Measurements from ENCODE around the gene RAB6B.

The RAB6B gene

GRCh38 chr3:133927540-133928066, 31.9 kb upstream of the RAB6B start:
- Histone ChIP-seq H3K4me1 (ENCODE audit: control insufficient read depth, insufficient read depth, low read length) (peaks cover 12% of the 10 kb centered on the region), H3K36me3 (ENCODE audit: control insufficient read depth, insufficient read depth, low read length) (no peaks in the 10 kb centered on the region), H3K4me3 (ENCODE audit: low read length) (no peak overlapping the region), H3K27me3 (ENCODE audit: control insufficient read depth, insufficient read depth, low read length) (peaks cover 17% of the 10 kb centered on the region), H3K9ac (ENCODE audit: low read length) (peak overlapping the region; percentile 59), H3K9me3 (ENCODE audit: control insufficient read depth, low read length) (no peaks in the 10 kb centered on the region)

- Histone ChIP-seq H3K4me3 (ENCODE audit: low read length) (no peak overlapping the region), H3K9me3 (ENCODE audit: control insufficient read depth, low read length) (no peaks in the 10 kb centered on the region), H3K9ac (ENCODE audit: low read length) (peak overlapping the region; percentile 52)
Observed at GRCh38 chr3:133926736-133927539, 31.3 kb upstream of the RAB6B start.

GRCh38 chr3:133925960-133926735, 30.5 kb upstream of the RAB6B start:
- Histone ChIP-seq H3K4me3 (ENCODE audit: low read length) (no peak overlapping the region), H3K36me3 (ENCODE audit: control insufficient read depth, insufficient read depth, low read length) (no peaks in the 10 kb centered on the region), H3K27me3 (ENCODE audit: control insufficient read depth, insufficient read depth, low read length) (peaks cover 17% of the 10 kb centered on the region), H3K9me3 (ENCODE audit: control insufficient read depth, low read length) (no peaks in the 10 kb centered on the region), H3K9ac (ENCODE audit: low read length) (no peak overlapping the region), H3K4me1 (ENCODE audit: control insufficient read depth, insufficient read depth, low read length) (peaks cover 12% of the 10 kb centered on the region)

More at GRCh38 chr3:133926736-133927539, 31.3 kb upstream of the RAB6B start:
- H3K36me3 ChIP-seq (ENCODE audit: control insufficient read depth, insufficient read depth, low read length), result no peaks in the 10 kb centered on the region
- peaks cover 17% of the 10 kb centered on the region for H3K27me3 ChIP-seq (ENCODE audit: control insufficient read depth, insufficient read depth, low read length)
- H3K4me1 ChIP-seq (ENCODE audit: control insufficient read depth, insufficient read depth, low read length), result peaks cover 12% of the 10 kb centered on the region

GRCh38 chr3:133924041-133924440, 28.4 kb upstream of the RAB6B start:
- H3K9me3 ChIP-seq (ENCODE audit: control insufficient read depth, low read length), result no peaks in the 10 kb centered on the region
- no peak overlapping the region for H3K9ac ChIP-seq (ENCODE audit: low read length)
- peaks cover 12% of the 10 kb centered on the region for H3K27me3 ChIP-seq (ENCODE audit: control insufficient read depth, insufficient read depth, low read length)
- peaks cover 8% of the 10 kb centered on the region for H3K4me1 ChIP-seq (ENCODE audit: control insufficient read depth, insufficient read depth, low read length)
- H3K4me3 ChIP-seq (ENCODE audit: low read length), result no peak overlapping the region
- H3K36me3 ChIP-seq (ENCODE audit: control insufficient read depth, insufficient read depth, low read length), result no peaks in the 10 kb centered on the region

GRCh38 chr3:133921592-133921991, 25.9 kb upstream of the RAB6B start:
- Histone ChIP-seq H3K36me3 (ENCODE audit: control insufficient read depth, insufficient read depth, low read length) (no peaks in the 10 kb centered on the region), H3K27me3 (ENCODE audit: control insufficient read depth, insufficient read depth, low read length) (no peaks in the 10 kb centered on the region), H3K4me1 (ENCODE audit: control insufficient read depth, insufficient read depth, low read length) (no peaks in the 10 kb centered on the region), H3K4me3 (ENCODE audit: low read length) (no peak overlapping the region), H3K9ac (ENCODE audit: low read length) (no peak overlapping the region), H3K9me3 (ENCODE audit: control insufficient read depth, low read length) (no peaks in the 10 kb centered on the region)

GRCh38 chr3:133917144-133917543, 21.5 kb upstream of the RAB6B start:
- no peaks in the 10 kb centered on the region for H3K9me3 ChIP-seq (ENCODE audit: control insufficient read depth, low read length)
- H3K4me1 ChIP-seq (ENCODE audit: control insufficient read depth, insufficient read depth, low read length), result peaks cover 13% of the 10 kb centered on the region

GRCh38 chr3:133915685-133916658, 20.3 kb upstream of the RAB6B start:
- no peaks in the 10 kb centered on the region for H3K27me3 ChIP-seq (ENCODE audit: control insufficient read depth, insufficient read depth, low read length)
- H3K36me3 ChIP-seq (ENCODE audit: control insufficient read depth, insufficient read depth, low read length), result no peaks in the 10 kb centered on the region
- peaks cover 13% of the 10 kb centered on the region for H3K4me1 ChIP-seq (ENCODE audit: control insufficient read depth, insufficient read depth, low read length)
- no peak overlapping the region for H3K9ac ChIP-seq (ENCODE audit: low read length)
- H3K4me3 ChIP-seq (ENCODE audit: low read length), result no peak overlapping the region
- no peaks in the 10 kb centered on the region for H3K9me3 ChIP-seq (ENCODE audit: control insufficient read depth, low read length)

More at GRCh38 chr3:133917144-133917543, 21.5 kb upstream of the RAB6B start:
- Histone ChIP-seq H3K9ac (ENCODE audit: low read length) (no peak overlapping the region), H3K27me3 (ENCODE audit: control insufficient read depth, insufficient read depth, low read length) (no peaks in the 10 kb centered on the region), H3K36me3 (ENCODE audit: control insufficient read depth, insufficient read depth, low read length) (no peaks in the 10 kb centered on the region), H3K4me3 (ENCODE audit: low read length) (no peak overlapping the region)

GRCh38 chr3:133914839-133915600, 19.3 kb upstream of the RAB6B start:
- Histone ChIP-seq H3K36me3 (ENCODE audit: control insufficient read depth, insufficient read depth, low read length) (no peaks in the 10 kb centered on the region), H3K4me1 (ENCODE audit: control insufficient read depth, insufficient read depth, low read length) (peaks cover 13% of the 10 kb centered on the region), H3K9me3 (ENCODE audit: control insufficient read depth, low read length) (no peaks in the 10 kb centered on the region), H3K9ac (ENCODE audit: low read length) (no peak overlapping the region), H3K4me3 (ENCODE audit: low read length) (no peak overlapping the region), H3K27me3 (ENCODE audit: control insufficient read depth, insufficient read depth, low read length) (no peaks in the 10 kb centered on the region)

- Histone ChIP-seq H3K4me3 (ENCODE audit: low read length) (no peak overlapping the region), H3K9me3 (ENCODE audit: control insufficient read depth, low read length) (no peaks in the 10 kb centered on the region), H3K27me3 (ENCODE audit: control insufficient read depth, insufficient read depth, low read length) (no peaks in the 10 kb centered on the region), H3K36me3 (ENCODE audit: control insufficient read depth, insufficient read depth, low read length) (no peaks in the 10 kb centered on the region), H3K9ac (ENCODE audit: low read length) (no peak overlapping the region), H3K4me1 (ENCODE audit: control insufficient read depth, insufficient read depth, low read length) (peaks cover 4% of the 10 kb centered on the region)
Observed at GRCh38 chr3:133910422-133910821, 14.7 kb upstream of the RAB6B start.

GRCh38 chr3:133905376-133905775, 9.7 kb upstream of the RAB6B start:
- H3K9ac ChIP-seq (ENCODE audit: low read length), result no peak overlapping the region
- H3K4me1 ChIP-seq (ENCODE audit: control insufficient read depth, insufficient read depth, low read length), result no peaks in the 10 kb centered on the region
- no peaks in the 10 kb centered on the region for H3K36me3 ChIP-seq (ENCODE audit: control insufficient read depth, insufficient read depth, low read length)
- no peak overlapping the region for H3K4me3 ChIP-seq (ENCODE audit: low read length)
- H3K9me3 ChIP-seq (ENCODE audit: control insufficient read depth, low read length), result no peaks in the 10 kb centered on the region
- no peaks in the 10 kb centered on the region for H3K27me3 ChIP-seq (ENCODE audit: control insufficient read depth, insufficient read depth, low read length)

- no peak overlapping the region for H3K4me3 ChIP-seq (ENCODE audit: low read length)
- no peaks in the 10 kb centered on the region for H3K4me1 ChIP-seq (ENCODE audit: control insufficient read depth, insufficient read depth, low read length)
- peaks cover 8% of the 10 kb centered on the region for H3K27me3 ChIP-seq (ENCODE audit: control insufficient read depth, insufficient read depth, low read length)
- H3K9me3 ChIP-seq (ENCODE audit: control insufficient read depth, low read length), result no peaks in the 10 kb centered on the region
- H3K9ac ChIP-seq (ENCODE audit: low read length), result no peak overlapping the region
- no peaks in the 10 kb centered on the region for H3K36me3 ChIP-seq (ENCODE audit: control insufficient read depth, insufficient read depth, low read length)
Observed at GRCh38 chr3:133901847-133902246, 6.2 kb upstream of the RAB6B start.
